HG03103 (cell line): ENCODE results near the gene ZNF827.

Source experiments
- ATAC-seq: cut with Tn5 transposase; IDR thresholded peaks from one replicate; pipeline ENCODE4 v1.9.1; 2021; ENCODE audit warnings: low read depth; ENCODE audit not compliant: unreplicated experiment

The ZNF827 gene

GRCh38 chr4:145773581-145774234, 164.9 kb downstream of the ZNF827 start:
- ATAC-seq = peak; percentile 88

- no peak for ATAC-seq
These were observed 166.3 kb downstream of the ZNF827 start for GRCh38 chr4:145772347-145772746.

GRCh38 chr4:145770124-145770523, 168.5 kb downstream of the ZNF827 start:
- ATAC-seq = no peak

GRCh38 chr4:145769450-145770037, 169.1 kb downstream of the ZNF827 start:
- ATAC-seq = no peak

- no peak for ATAC-seq
These were observed 172.3 kb downstream of the ZNF827 start for GRCh38 chr4:145766273-145766672.

GRCh38 chr4:145763399-145763798, 175.2 kb downstream of the ZNF827 start:
- ATAC-seq = no peak

GRCh38 chr4:145762719-145763118, 175.9 kb downstream of the ZNF827 start:
- ATAC-seq = no peak

GRCh38 chr4:145760961-145761929, 177.4 kb downstream of the ZNF827 start:
- no peak for ATAC-seq

GRCh38 chr4:145760176-145760575, 178.4 kb downstream of the ZNF827 start:
- ATAC-seq = no peak

GRCh38 chr4:145757188-145757587, 181.4 kb downstream of the ZNF827 start:
- no peak for ATAC-seq

GRCh38 chr4:145756244-145756643, 182.4 kb downstream of the ZNF827 start:
- ATAC-seq = no peak

- no peak for ATAC-seq
These were observed 182.8 kb downstream of the ZNF827 start for GRCh38 chr4:145755802-145756201.

- ATAC-seq = no peak
These were observed 195.0 kb downstream of the ZNF827 start for GRCh38 chr4:145743641-145744040.

- ATAC-seq = no peak
These were observed 197.8 kb downstream of the ZNF827 start for GRCh38 chr4:145740806-145741205.

- ATAC-seq = no peak
These were observed 198.8 kb downstream of the ZNF827 start for GRCh38 chr4:145739845-145740244.

GRCh38 chr4:145736241-145736831, 202.3 kb downstream of the ZNF827 start:
- ATAC-seq = no peak

- no peak for ATAC-seq
These were observed 202.8 kb downstream of the ZNF827 start for GRCh38 chr4:145735827-145736226.

- no peak for ATAC-seq
These were observed 203.3 kb downstream of the ZNF827 start for GRCh38 chr4:145735347-145735675.

GRCh38 chr4:145734576-145735346, 203.9 kb downstream of the ZNF827 start:
- ATAC-seq = no peak

- no peak for ATAC-seq
These were observed 204.6 kb downstream of the ZNF827 start for GRCh38 chr4:145734031-145734430.
